Ishikawa (cell line): ENCODE results near the gene TNFRSF18.
A peak's percentile ranks its signal among the peaks of the same experiment; 100 is the strongest.

Experiments used
- CEBPB ChIP-seq: IDR thresholded peaks from 2 replicates; pipeline ENCODE4 v1.6.1; 2012
- CREB1 ChIP-seq: IDR thresholded peaks from 2 replicates; pipeline ENCODE4 v1.6.1; 2012; ENCODE audit warnings: low read depth
- EGR1 ChIP-seq: IDR thresholded peaks from 2 replicates; pipeline ENCODE4 v1.6.1; 2012
- EP300 ChIP-seq: IDR thresholded peaks from 2 replicates; pipeline ENCODE4 v1.6.1; 2012; ENCODE audit warnings: borderline replicate concordance
- FOXM1 ChIP-seq: IDR thresholded peaks from 2 replicates; pipeline ENCODE4 v1.6.1; 2012; ENCODE audit warnings: low read depth, borderline replicate concordance
- NFIC ChIP-seq: IDR thresholded peaks from 2 replicates; pipeline ENCODE4 v1.6.1; 2012
- RAD21 ChIP-seq: IDR thresholded peaks from 2 replicates; pipeline ENCODE4 v1.6.1; 2012; ENCODE audit warnings: low read depth
- REST ChIP-seq: IDR thresholded peaks from 2 replicates; pipeline ENCODE4 v1.6.1; 2012; ENCODE audit warnings: low read depth, mild to moderate bottlenecking
- TAF1 ChIP-seq: IDR thresholded peaks from 2 replicates; pipeline ENCODE4 v1.6.1; 2012; ENCODE audit warnings: low read depth, mild to moderate bottlenecking
- TCF12 ChIP-seq: IDR thresholded peaks from 2 replicates; pipeline ENCODE4 v1.6.1; 2012; ENCODE audit warnings: low read depth
- TEAD4 ChIP-seq: IDR thresholded peaks from 2 replicates; pipeline ENCODE4 v1.6.1; 2012
- USF1 ChIP-seq: IDR thresholded peaks from 2 replicates; pipeline ENCODE4 v1.6.1; 2012
- YY1 ChIP-seq: IDR thresholded peaks from 2 replicates; pipeline ENCODE4 v1.6.1; 2012; ENCODE audit warnings: low read depth
- ZBTB7A ChIP-seq: IDR thresholded peaks from 2 replicates; pipeline ENCODE4 v1.6.1; 2012; ENCODE audit warnings: low read depth

The TNFRSF18 gene

GRCh38 chr1:1200876-1201810, 5.2 kb downstream of the TNFRSF18 start:
- TF ChIP-seq ZBTB7A, result peak; percentile 43
- TF ChIP-seq EGR1, result peak; percentile 97
- no peak for TF ChIP-seq FOXM1

- TF ChIP-seq USF1, result no peak
- no peak for TF ChIP-seq REST
- no peak; the same call in 1 of the 2 replicates for TF ChIP-seq ZBTB7A
- TF ChIP-seq EGR1, result no peak
- TF ChIP-seq NFIC, result no peak
- no peak for TF ChIP-seq CEBPB
- TF ChIP-seq RAD21, result no peak
- no peak for TF ChIP-seq EP300
Measured at GRCh38 chr1:1199961-1200875, 6.2 kb downstream of the TNFRSF18 start.

GRCh38 chr1:1199141-1199960, 7.0 kb downstream of the TNFRSF18 start:
- TF ChIP-seq NFIC (no peak), TAF1 (no peak), CEBPB (no peak), TCF12 (no peak), REST (no peak), YY1 (no peak), USF1 (no peak), CREB1 (no peak), EP300 (no peak), TEAD4 (no peak)

- TF ChIP-seq FOXM1 (no peak), ZBTB7A (no peak), EP300 (no peak), RAD21 (no peak), TAF1 (no peak), CEBPB (no peak), NFIC (no peak), EGR1 (no peak), USF1 (no peak), YY1 (no peak), TEAD4 (no peak), CREB1 (no peak), REST (no peak)
Measured at GRCh38 chr1:1198423-1199140, 7.8 kb downstream of the TNFRSF18 start.
